ENCODE results near the gene LGR4. TPM values are rescaled to one million over a fixed set of nuclear protein-coding genes. Genes with fewer than 3 reads are reported as not detected.

LGR4 gene
- total and polyA plus RNA-seq, 10 of the 15 experiments (the other 5 are each of a cell fraction or from before 2014, with no cell fraction given) = under 0.01 to 0.64 (median 0.04) TPM; not detected in 5

DNA sequence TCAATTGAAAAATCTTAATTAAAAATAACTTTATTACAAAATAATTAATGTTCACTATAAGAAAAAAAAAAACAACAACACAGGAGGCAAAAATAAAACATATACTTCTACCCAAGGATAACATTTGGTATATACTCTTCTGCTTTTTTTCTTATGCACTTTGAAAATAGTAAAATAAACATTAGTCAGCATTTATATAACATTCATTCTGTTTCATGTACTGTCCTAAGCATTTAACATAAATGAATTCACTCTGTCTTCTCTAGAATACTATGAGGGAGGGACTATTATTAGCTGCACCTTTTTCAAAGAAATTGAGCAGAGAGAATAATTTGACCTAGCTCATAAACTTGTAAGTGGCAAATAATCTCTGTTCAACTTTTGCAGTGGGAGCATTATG is 61.3 kb downstream of the LGR4 start (continued):
- TF ChIP-seq, protein P1, sequence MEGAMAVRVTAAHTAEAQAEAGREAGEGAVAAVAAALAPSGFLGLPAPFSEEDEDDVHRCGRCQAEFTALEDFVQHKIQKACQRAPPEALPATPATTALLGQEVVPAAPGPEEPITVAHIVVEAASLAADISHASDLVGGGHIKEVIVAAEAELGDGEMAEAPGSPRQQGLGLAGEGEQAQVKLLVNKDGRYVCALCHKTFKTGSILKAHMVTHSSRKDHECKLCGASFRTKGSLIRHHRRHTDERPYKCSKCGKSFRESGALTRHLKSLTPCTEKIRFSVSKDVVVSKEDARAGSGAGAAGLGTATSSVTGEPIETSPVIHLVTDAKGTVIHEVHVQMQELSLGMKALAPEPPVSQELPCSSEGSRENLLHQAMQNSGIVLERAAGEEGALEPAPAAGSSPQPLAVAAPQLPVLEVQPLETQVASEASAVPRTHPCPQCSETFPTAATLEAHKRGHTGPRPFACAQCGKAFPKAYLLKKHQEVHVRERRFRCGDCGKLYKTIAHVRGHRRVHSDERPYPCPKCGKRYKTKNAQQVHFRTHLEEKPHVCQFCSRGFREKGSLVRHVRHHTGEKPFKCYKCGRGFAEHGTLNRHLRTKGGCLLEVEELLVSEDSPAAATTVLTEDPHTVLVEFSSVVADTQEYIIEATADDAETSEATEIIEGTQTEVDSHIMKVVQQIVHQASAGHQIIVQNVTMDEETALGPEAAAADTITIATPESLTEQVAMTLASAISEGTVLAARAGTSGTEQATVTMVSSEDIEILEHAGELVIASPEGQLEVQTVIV (IDR thresholded peaks at IDR 0.05; ENCODE audit: borderline replicate concordance, partially characterized antibody) = no peak
- TF ChIP-seq, protein P2, sequence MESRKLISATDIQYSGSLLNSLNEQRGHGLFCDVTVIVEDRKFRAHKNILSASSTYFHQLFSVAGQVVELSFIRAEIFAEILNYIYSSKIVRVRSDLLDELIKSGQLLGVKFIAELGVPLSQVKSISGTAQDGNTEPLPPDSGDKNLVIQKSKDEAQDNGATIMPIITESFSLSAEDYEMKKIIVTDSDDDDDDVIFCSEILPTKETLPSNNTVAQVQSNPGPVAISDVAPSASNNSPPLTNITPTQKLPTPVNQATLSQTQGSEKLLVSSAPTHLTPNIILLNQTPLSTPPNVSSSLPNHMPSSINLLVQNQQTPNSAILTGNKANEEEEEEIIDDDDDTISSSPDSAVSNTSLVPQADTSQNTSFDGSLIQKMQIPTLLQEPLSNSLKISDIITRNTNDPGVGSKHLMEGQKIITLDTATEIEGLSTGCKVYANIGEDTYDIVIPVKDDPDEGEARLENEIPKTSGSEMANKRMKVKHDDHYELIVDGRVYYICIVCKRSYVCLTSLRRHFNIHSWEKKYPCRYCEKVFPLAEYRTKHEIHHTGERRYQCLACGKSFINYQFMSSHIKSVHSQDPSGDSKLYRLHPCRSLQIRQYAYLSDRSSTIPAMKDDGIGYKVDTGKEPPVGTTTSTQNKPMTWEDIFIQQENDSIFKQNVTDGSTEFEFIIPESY (IDR thresholded peaks at IDR 0.05) = no peak
- TF ChIP-seq, protein P3, sequence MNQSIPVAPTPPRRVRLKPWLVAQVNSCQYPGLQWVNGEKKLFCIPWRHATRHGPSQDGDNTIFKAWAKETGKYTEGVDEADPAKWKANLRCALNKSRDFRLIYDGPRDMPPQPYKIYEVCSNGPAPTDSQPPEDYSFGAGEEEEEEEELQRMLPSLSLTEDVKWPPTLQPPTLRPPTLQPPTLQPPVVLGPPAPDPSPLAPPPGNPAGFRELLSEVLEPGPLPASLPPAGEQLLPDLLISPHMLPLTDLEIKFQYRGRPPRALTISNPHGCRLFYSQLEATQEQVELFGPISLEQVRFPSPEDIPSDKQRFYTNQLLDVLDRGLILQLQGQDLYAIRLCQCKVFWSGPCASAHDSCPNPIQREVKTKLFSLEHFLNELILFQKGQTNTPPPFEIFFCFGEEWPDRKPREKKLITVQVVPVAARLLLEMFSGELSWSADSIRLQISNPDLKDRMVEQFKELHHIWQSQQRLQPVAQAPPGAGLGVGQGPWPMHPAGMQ (IDR thresholded peaks at IDR 0.05; ENCODE audit: borderline replicate concordance) = no peak
- TF ChIP-seq HDAC2 (IDR thresholded peaks at IDR 0.05) (no peak), TCF7 (IDR thresholded peaks at IDR 0.05; ENCODE audit: borderline replicate concordance) (no peak)

DNA sequence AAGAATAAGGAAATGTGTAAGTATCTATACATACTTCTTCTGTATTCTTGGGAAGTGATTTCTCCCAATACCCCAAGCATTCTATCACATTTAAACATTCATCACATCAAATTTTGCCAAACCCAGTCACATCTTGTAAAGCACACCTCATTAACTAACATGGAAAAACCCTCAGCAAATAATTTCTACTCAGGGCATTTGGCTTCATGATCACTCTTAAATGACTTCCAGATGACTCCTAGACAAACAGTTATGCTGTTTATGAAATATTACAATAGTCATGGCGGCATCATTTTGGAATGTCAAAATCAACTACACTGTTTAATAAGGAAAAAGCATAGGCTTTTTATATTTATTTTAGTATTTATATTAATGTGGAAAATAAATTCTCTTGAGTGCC is 62.3 kb downstream of the LGR4 start:
- Histone ChIP-seq H2AFZ (ENCODE audit: control insufficient read depth, low read depth, low read length) (no peak overlapping the region), H3K4me1 (ENCODE audit: control insufficient read depth, insufficient read depth, low read length) (no peaks in the 10 kb centered on the region), H3K9ac (ENCODE audit: control insufficient read depth, insufficient read depth, low read length) (no peak overlapping the region), H3K4me2 (ENCODE audit: control insufficient read depth, insufficient read depth) (no peak overlapping the region), H3K27ac (ENCODE audit: control insufficient read depth, insufficient read depth) (no peak overlapping the region), H3K27me3 (replicated peaks in 1 of 2; ENCODE audit: control insufficient read depth in 2 of 2, insufficient read depth in 2 of 2, low read length in 1 of 2) (no peaks in the 10 kb centered on the region), H3K4me3 (no peak overlapping the region), H3K36me3 (ENCODE audit: control insufficient read depth in 2 of 2, insufficient read depth in 2 of 2, low read length in 1 of 2) (no peaks in the 10 kb centered on the region), H3K9me3 (replicated peaks; ENCODE audit: control insufficient read depth, insufficient read depth, low read length) (no peaks in the 10 kb centered on the region), H3K79me2 (ENCODE audit: control insufficient read depth, insufficient read depth, low read length) (no peaks in the 10 kb centered on the region), H4K20me1 (ENCODE audit: control insufficient read depth, insufficient read depth) (no peaks in the 10 kb centered on the region)
- FAIRE-seq (no peak), DNase-seq (ENCODE audit: low read depth, low spot score) (no peak), ATAC-seq (no peak)
- ChIA-PET CTCF (no interaction called here), RAD21 (ENCODE audit: unreplicated experiment) (no interaction called here), POLR2A (no interaction called here), SMC1A (ENCODE audit: uncharacterized antibody, unreplicated experiment) (no interaction called here)
- intact Hi-C loops (cut with micrococcal nuclease; ENCODE audit: unreplicated experiment) (no loop called here), in situ Hi-C loops (cut with MboI) (no loop called here)
- 22% methylated on average over 1 of the region's 1 CpG for WGBS (ENCODE audit: insufficient coverage, insufficient replicate concordance, low lambda C conversion rate, missing lambda C conversion rate)
- BruUV-seq (replicated peaks) = no TSS peak
- no peak for TF ChIP-seq MYB (IDR thresholded peaks at IDR 0.05; ENCODE audit: borderline replicate concordance, low read depth, low read length)
- TF ChIP-seq HDGF (IDR thresholded peaks at IDR 0.05) = no peak
- no peak for TF ChIP-seq TARDBP (IDR thresholded peaks at IDR 0.05; ENCODE audit: borderline replicate concordance)
- TF ChIP-seq KLF5 (IDR thresholded peaks at IDR 0.05; ENCODE audit: partially characterized antibody) = no peak
- TF ChIP-seq NR2C2 (IDR thresholded peaks at IDR 0.05; ENCODE audit: borderline replicate concordance, control insufficient read depth, insufficient read length, low read depth) = no peak
- TF ChIP-seq TCF7 (IDR thresholded peaks at IDR 0.05; ENCODE audit: borderline replicate concordance) = no peak
- no peak for TF ChIP-seq POLR2A (IDR thresholded peaks at IDR 0.05; ENCODE audit: low read depth, low read length)
- no peak for TF ChIP-seq RB1 (IDR thresholded peaks at IDR 0.05; ENCODE audit: borderline replicate concordance)
- TF ChIP-seq, protein P4, sequence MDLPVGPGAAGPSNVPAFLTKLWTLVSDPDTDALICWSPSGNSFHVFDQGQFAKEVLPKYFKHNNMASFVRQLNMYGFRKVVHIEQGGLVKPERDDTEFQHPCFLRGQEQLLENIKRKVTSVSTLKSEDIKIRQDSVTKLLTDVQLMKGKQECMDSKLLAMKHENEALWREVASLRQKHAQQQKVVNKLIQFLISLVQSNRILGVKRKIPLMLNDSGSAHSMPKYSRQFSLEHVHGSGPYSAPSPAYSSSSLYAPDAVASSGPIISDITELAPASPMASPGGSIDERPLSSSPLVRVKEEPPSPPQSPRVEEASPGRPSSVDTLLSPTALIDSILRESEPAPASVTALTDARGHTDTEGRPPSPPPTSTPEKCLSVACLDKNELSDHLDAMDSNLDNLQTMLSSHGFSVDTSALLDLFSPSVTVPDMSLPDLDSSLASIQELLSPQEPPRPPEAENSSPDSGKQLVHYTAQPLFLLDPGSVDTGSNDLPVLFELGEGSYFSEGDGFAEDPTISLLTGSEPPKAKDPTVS (IDR thresholded peaks at IDR 0.05; ENCODE audit: low read depth, low read length) = no peak
- TF ChIP-seq, protein P5, sequence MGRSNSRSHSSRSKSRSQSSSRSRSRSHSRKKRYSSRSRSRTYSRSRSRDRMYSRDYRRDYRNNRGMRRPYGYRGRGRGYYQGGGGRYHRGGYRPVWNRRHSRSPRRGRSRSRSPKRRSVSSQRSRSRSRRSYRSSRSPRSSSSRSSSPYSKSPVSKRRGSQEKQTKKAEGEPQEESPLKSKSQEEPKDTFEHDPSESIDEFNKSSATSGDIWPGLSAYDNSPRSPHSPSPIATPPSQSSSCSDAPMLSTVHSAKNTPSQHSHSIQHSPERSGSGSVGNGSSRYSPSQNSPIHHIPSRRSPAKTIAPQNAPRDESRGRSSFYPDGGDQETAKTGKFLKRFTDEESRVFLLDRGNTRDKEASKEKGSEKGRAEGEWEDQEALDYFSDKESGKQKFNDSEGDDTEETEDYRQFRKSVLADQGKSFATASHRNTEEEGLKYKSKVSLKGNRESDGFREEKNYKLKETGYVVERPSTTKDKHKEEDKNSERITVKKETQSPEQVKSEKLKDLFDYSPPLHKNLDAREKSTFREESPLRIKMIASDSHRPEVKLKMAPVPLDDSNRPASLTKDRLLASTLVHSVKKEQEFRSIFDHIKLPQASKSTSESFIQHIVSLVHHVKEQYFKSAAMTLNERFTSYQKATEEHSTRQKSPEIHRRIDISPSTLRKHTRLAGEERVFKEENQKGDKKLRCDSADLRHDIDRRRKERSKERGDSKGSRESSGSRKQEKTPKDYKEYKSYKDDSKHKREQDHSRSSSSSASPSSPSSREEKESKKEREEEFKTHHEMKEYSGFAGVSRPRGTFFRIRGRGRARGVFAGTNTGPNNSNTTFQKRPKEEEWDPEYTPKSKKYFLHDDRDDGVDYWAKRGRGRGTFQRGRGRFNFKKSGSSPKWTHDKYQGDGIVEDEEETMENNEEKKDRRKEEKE (IDR thresholded peaks at IDR 0.05) = no peak

Measured in GM12878 (cell line).